Endothelial cell of umbilical vein (primary cell): ENCODE results near the gene U2AF2. TPM values are rescaled to one million over a fixed set of nuclear protein-coding genes. Genes with fewer than 3 reads are reported as not detected.

ENCODE experiments used
- BruUV-seq: library from RNA; stranded (reverse); fragments of 400-500 nt; replicated peaks from 2 replicates; lab custom pipeline; 2021; lab: Mats Ljungman, UMichigan
- CTCF ChIA-PET: fragments of 300-600, 350-600 bp; sonication (Branson Sonifier 250); formaldehyde crosslinking; loops from one replicate; lab custom pipeline; 2021; ENCODE audit warnings: antibody characterized with exemption, inconsistent platforms; lab: Charles Lee
- POLR2A ChIA-PET: fragments of 300-600, 350-600 bp; sonication (Branson Sonifier 250); formaldehyde crosslinking; loops from one replicate; lab custom pipeline; 2021; ENCODE audit warnings: antibody characterized with exemption, inconsistent platforms; lab: Charles Lee
- DNase-seq: peaks from one replicate; pipeline ENCODE4 v3.0.0-alpha.2; 2011; ENCODE audit warnings: low read depth, low spot score
- FAIRE-seq: peaks from 2 replicates; lab custom pipeline; 2011; peaks lifted over from hg19 to GRCh38; lab: Jason Lieb, UNC
- H2AFZ ChIP-seq: 2 replicates; pipeline ENCODE4 v1.6.0; 2012; ENCODE audit warnings: low read depth, low read length, control low read depth, inconsistent platforms
- H3K27ac ChIP-seq: 2 replicates; pipeline ENCODE4 v1.5.1; 2011; ENCODE audit warnings: low read depth, mild to moderate bottlenecking, control low read depth, low read length, moderate library complexity; ENCODE audit not compliant: insufficient read depth
- H3K27me3 ChIP-seq, 2 experiments: 2 replicates each; pipeline versions ENCODE4 v1.6.0 to v1.6.1; 2011; ENCODE audit warnings: low read length in 2 of 2, mixed read lengths in 1 of 2; ENCODE audit not compliant: control insufficient read depth in 2 of 2, insufficient read depth in 2 of 2
- H3K36me3 ChIP-seq, 2 experiments: 2 replicates in 1 of 2; 3 replicates in 1 of 2; pipeline ENCODE4 v1.5.1; 2011; ENCODE audit warnings: low read length in 2 of 2, mild to moderate bottlenecking in 1 of 2, moderate library complexity in 1 of 2; ENCODE audit not compliant: control insufficient read depth in 2 of 2, insufficient read depth in 2 of 2; ENCODE audit errors: extremely low read depth in 1 of 2
- H3K4me1 ChIP-seq: 3 replicates; pipeline ENCODE4 v1.5.1; 2011; ENCODE audit warnings: mild to moderate bottlenecking, low read length; ENCODE audit not compliant: control insufficient read depth, insufficient read depth; ENCODE audit errors: extremely low read depth
- H3K4me2 ChIP-seq: 2 replicates; pipeline ENCODE4 v1.6.1; 2011; ENCODE audit warnings: low read length, control low read depth, mixed read lengths; ENCODE audit not compliant: insufficient read depth
- H3K4me3 ChIP-seq, 3 experiments: fragments of 200-600 bp in 1 of 3; sonication (generic), shearing (Covaris generic) in 1 of 3; replicated peaks in 1 of 3; 2 replicates each; pipeline ENCODE4 v1.5.1; 2011 to 2016; ENCODE audit warnings: control low read depth in 3 of 3, low read length in 3 of 3, mild to moderate bottlenecking in 2 of 3, inconsistent platforms in 1 of 3, low read depth in 1 of 3, moderate library complexity in 1 of 3; ENCODE audit not compliant: insufficient read depth in 1 of 3
- H3K79me2 ChIP-seq: 2 replicates; pipeline ENCODE4 v1.6.0; 2012; ENCODE audit warnings: low read length, inconsistent platforms; ENCODE audit not compliant: control insufficient read depth, insufficient read depth
- H3K9ac ChIP-seq: replicated peaks from 2 replicates; pipeline ENCODE3; 2011; ENCODE audit warnings: low read length, control low read depth; ENCODE audit not compliant: insufficient read depth; ENCODE audit errors: extremely low read depth
- H3K9me1 ChIP-seq: replicated peaks from 3 replicates; pipeline ENCODE4 v1.6.0; 2011; ENCODE audit warnings: mild to moderate bottlenecking, low read length; ENCODE audit not compliant: control insufficient read depth, insufficient read depth; ENCODE audit errors: extremely low read depth
- H3K9me3 ChIP-seq: replicated peaks from 2 replicates; pipeline ENCODE4 v1.5.1; 2012; ENCODE audit warnings: low read length, inconsistent platforms; ENCODE audit not compliant: control insufficient read depth, insufficient read depth
- H4K20me1 ChIP-seq: replicated peaks from 2 replicates; pipeline ENCODE3; 2011; ENCODE audit warnings: mild to moderate bottlenecking, low read length; ENCODE audit not compliant: control insufficient read depth, insufficient read depth; ENCODE audit errors: extremely low read depth
- POLR2A ChIP-seq: IDR thresholded peaks from 2 replicates; pipeline ENCODE4 v1.6.1; 2012; ENCODE audit warnings: low read depth, mild to moderate bottlenecking, control low read depth, low read length
- POLR2AphosphoS5 ChIP-seq: IDR thresholded peaks from 2 replicates; pipeline ENCODE4 v1.6.1; 2012; ENCODE audit warnings: low read depth, mild to moderate bottlenecking, control low read depth, low read length, moderate library complexity; ENCODE audit not compliant: insufficient read depth
- dilution Hi-C: fragments of 300-500 bp; cut with MboI; formaldehyde crosslinking; loops from one replicate; pipeline ENCODE4 v1.15.0; 2019; ENCODE audit warnings: low sequenced_read_pairs; ENCODE audit not compliant: extremely low pct_ligation_motif_present
- intact Hi-C: fragments of 100-400 bp; cut with micrococcal nuclease; formaldehyde crosslinking; loops from one replicate; pipeline ENCODE4 v1.10.0; 2022
- polyA plus RNA-seq, 4 experiments: library from polyadenylated mRNA; depleted of rRNA in 3 of 4; stranded (reverse) in 3 of 4; unstranded in 1 of 4; fragments of >200 nt; gene quantifications; 2 replicates each; pipeline versions ENCODE4 v1.2.1 to v1.2.3, GENCODE V29; 2011 to 2012; ENCODE audit warnings: missing spikeins in 1 of 4
- total RNA-seq: library from RNA; stranded (reverse); gene quantifications from 2 replicates; pipeline ENCODE4 v1.2.3, GENCODE V29; 2021
- TF ChIP-seq, protein P1 (sequence below), 2 donors: IDR thresholded peaks; 1 replicate in 1 of 2; 2 replicates in 1 of 2; pipeline ENCODE4 v1.5.1; 2011; ENCODE audit warnings: low read length in 2 of 2, mild to moderate bottlenecking in 2 of 2, moderate library complexity in 2 of 2, control low read depth in 1 of 2, inconsistent platforms in 1 of 2, low read depth in 1 of 2; ENCODE audit not compliant: insufficient read depth in 1 of 2; ENCODE audit errors: extremely low read depth in 1 of 2

The U2AF2 gene
- total and polyA plus RNA-seq, 2 donors (not counting 3 experiments of a cell fraction or from before 2014, with no cell fraction given) = 183 to 259 TPM

DNA sequence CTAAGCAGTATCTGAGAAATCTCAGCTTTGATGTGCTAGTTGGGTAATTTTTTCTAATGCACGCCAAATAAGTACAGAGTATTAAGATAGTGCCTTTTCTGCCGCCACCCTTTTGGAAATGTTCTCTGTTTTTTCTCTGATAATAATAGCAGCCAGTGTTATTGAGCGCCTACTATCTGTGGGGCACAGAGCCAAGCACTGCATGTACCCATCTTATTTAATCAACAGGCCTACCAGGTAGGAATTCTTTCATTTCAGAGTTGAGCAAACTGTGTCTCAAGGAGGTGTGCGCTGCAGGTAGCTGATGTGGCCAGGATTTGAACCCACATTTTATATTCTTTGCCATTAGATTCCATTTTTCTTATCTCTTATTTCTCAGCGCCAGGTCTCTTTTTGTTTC lies 21.5 kb downstream of the U2AF2 start:
- Histone ChIP-seq H3K4me2 (peak overlapping the region; percentile 91), H3K27ac (peak overlapping the region; percentile 22), H3K9me1 (no peaks in the 10 kb centered on the region), H3K27me3 (no peaks in the 10 kb centered on the region), H3K4me3 (peak overlapping the region in 2 of 3 experiments; percentile 17 to 63), H4K20me1 (peaks cover 5% of the 10 kb centered on the region), H3K9me3 (no peaks in the 10 kb centered on the region), H3K9ac (peak overlapping the region; percentile 75), H2AFZ (no peak overlapping the region), H3K4me1 (peaks cover 44% of the 10 kb centered on the region), H3K79me2 (peaks cover 79% of the 10 kb centered on the region), H3K36me3 (peaks cover 13 to 21% of the 10 kb centered on the region in 2 experiments)
- dilution Hi-C loops (no loop called here), intact Hi-C loops (no loop called here)
- DNase-seq (no peak), FAIRE-seq (no peak)
- ChIA-PET CTCF (interaction anchor here (0.8 to 1.2 kb wide), 3 partner anchors 22 to 133 kb away, joined by 3 to 4 read pairs (median 3); no protein-coding TSS in a partner anchor), POLR2A (no interaction called here)
- TF ChIP-seq, protein P1, sequence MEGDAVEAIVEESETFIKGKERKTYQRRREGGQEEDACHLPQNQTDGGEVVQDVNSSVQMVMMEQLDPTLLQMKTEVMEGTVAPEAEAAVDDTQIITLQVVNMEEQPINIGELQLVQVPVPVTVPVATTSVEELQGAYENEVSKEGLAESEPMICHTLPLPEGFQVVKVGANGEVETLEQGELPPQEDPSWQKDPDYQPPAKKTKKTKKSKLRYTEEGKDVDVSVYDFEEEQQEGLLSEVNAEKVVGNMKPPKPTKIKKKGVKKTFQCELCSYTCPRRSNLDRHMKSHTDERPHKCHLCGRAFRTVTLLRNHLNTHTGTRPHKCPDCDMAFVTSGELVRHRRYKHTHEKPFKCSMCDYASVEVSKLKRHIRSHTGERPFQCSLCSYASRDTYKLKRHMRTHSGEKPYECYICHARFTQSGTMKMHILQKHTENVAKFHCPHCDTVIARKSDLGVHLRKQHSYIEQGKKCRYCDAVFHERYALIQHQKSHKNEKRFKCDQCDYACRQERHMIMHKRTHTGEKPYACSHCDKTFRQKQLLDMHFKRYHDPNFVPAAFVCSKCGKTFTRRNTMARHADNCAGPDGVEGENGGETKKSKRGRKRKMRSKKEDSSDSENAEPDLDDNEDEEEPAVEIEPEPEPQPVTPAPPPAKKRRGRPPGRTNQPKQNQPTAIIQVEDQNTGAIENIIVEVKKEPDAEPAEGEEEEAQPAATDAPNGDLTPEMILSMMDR (IDR thresholded peaks at IDR 0.05; ENCODE audit: extremely low read depth in 1 of 2, insufficient read depth in 1 of 2, low read depth in 1 of 2, low read length in 2 of 2) = peak in 1 of 2 donors; percentile 3
- TF ChIP-seq POLR2A = no peak
- no TSS peak for BruUV-seq

DNA sequence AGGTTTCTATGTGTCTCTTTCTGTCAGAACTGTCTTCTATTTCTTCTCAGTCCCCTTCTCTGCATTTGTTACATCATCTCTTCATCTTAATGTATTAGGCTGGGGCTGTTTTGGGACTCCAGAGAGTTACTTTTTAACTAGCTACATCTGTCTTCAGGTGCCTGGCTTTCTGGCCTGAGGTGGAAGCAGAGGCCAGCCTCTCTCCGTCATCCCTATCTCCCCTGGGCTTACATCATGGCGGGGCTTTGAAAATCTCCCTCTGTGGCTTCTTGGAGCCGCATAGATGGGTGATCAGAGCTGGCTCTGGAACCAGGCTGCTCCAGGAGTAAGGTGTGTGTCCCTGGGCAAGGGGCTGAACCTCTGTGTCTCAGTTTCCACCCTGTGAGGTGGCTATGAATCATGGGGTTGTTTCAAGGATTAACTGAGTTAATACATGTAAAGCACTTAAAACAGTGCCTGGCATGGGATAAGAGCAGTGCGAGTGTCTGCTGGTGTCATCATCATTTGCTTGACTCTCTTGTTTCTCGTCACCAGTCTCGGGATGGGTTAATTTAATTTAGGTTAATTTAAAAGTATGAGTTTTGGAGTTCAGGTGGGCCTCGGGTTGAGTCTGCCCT lies 22.2 kb downstream of the U2AF2 start:
- Histone ChIP-seq H3K27me3 (no peaks in the 10 kb centered on the region), H3K4me2 (peak overlapping the region; percentile 91), H3K27ac (peak overlapping the region; percentile 47), H2AFZ (no peak overlapping the region), H3K4me1 (peaks cover 44% of the 10 kb centered on the region), H3K4me3 (peak overlapping the region in 1 of 3 experiments; percentile 38), H4K20me1 (peaks cover 5% of the 10 kb centered on the region), H3K9me3 (no peaks in the 10 kb centered on the region), H3K9ac (no peak overlapping the region), H3K9me1 (no peaks in the 10 kb centered on the region), H3K79me2 (peaks cover 80% of the 10 kb centered on the region), H3K36me3 (peaks cover 13 to 21% of the 10 kb centered on the region in 2 experiments)
- no peak for TF ChIP-seq POLR2A
- no peak for TF ChIP-seq POLR2AphosphoS5
- TF ChIP-seq, protein P1 (IDR thresholded peaks at IDR 0.05; ENCODE audit: extremely low read depth in 1 of 2, insufficient read depth in 1 of 2, low read depth in 1 of 2, low read length in 2 of 2) = no peak
- dilution Hi-C loops = no loop called here
- no TSS peak for BruUV-seq
- DNase-seq (no peak), FAIRE-seq (no peak)
- ChIA-PET POLR2A (no interaction called here), CTCF (interaction anchor here (0.8 to 1.3 kb wide), 4 partner anchors 20 to 132 kb away, joined by 3 to 4 read pairs (median 3); no protein-coding TSS in a partner anchor)
- intact Hi-C loops = no loop called here
